ENCODE measurements around the gene TBXAS1. TPM values are rescaled to one million over a fixed set of nuclear protein-coding genes. Genes with fewer than 3 reads are reported as not detected.
A peak's percentile ranks its signal among the peaks of the same experiment; 100 is the strongest.

TBXAS1 gene
- total RNA-seq, 2 donors from 2014 or later = 30.1 to 66.6 TPM

GRCh38 chr7:139860090-139860775 lies 31.2 kb downstream of the TBXAS1 start:
- Histone ChIP-seq H3K27me3 (replicated peaks; ENCODE audit: insufficient read depth) (no peaks in the 10 kb centered on the region), H3K4me1 (ENCODE audit: control insufficient read depth in 1 of 2, low read depth in 2 of 2) (no peaks in the 10 kb centered on the region)

DNA sequence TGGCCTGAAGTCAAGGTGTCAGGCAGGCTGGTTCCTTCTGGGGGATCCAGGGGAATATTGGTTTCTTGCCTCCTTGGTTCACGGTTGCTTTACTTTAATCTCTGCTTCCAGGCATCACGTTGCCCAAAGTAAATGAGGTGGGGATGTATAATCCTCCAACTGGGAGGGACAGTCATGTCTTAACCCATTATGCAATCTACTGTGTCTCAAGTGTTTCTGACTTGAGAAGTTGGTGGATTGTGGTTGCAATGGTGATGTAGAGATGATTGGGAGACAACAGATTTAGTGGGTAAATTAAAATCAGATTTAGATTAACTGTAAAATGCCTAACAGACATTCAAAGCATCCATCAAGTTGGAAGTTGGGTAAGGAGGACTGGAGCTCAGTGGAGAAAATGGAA lies 32.7 kb downstream of the TBXAS1 start:
- no peaks in the 10 kb centered on the region for H3K4me1 ChIP-seq (ENCODE audit: control insufficient read depth in 1 of 2, low read depth in 2 of 2)
- TF ChIP-seq, protein P1, sequence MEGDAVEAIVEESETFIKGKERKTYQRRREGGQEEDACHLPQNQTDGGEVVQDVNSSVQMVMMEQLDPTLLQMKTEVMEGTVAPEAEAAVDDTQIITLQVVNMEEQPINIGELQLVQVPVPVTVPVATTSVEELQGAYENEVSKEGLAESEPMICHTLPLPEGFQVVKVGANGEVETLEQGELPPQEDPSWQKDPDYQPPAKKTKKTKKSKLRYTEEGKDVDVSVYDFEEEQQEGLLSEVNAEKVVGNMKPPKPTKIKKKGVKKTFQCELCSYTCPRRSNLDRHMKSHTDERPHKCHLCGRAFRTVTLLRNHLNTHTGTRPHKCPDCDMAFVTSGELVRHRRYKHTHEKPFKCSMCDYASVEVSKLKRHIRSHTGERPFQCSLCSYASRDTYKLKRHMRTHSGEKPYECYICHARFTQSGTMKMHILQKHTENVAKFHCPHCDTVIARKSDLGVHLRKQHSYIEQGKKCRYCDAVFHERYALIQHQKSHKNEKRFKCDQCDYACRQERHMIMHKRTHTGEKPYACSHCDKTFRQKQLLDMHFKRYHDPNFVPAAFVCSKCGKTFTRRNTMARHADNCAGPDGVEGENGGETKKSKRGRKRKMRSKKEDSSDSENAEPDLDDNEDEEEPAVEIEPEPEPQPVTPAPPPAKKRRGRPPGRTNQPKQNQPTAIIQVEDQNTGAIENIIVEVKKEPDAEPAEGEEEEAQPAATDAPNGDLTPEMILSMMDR (IDR thresholded peaks at IDR 0.05) = no peak
- H3K4me3 ChIP-seq = no peak overlapping the region
- no peaks in the 10 kb centered on the region for H3K27me3 ChIP-seq (replicated peaks; ENCODE audit: insufficient read depth)
- ATAC-seq (ENCODE audit: insufficient number of reproducible peaks, low FRiP score, low read depth) = no peak
- no peaks in the 10 kb centered on the region for H3K36me3 ChIP-seq
- H3K9me3 ChIP-seq = no peaks in the 10 kb centered on the region
- H3K27ac ChIP-seq = no peak overlapping the region
- DNase-seq (ENCODE audit: low spot score) = no peak

More at GRCh38 chr7:139860090-139860775, 31.2 kb downstream of the TBXAS1 start:
- H3K27ac ChIP-seq = peak overlapping the region in 1 of 2 donors; percentile 21
- H3K9me3 ChIP-seq = no peaks in the 10 kb centered on the region
- ATAC-seq (ENCODE audit: insufficient number of reproducible peaks, low FRiP score, low read depth) (no peak), DNase-seq (ENCODE audit: low spot score) (no peak)
- H3K36me3 ChIP-seq = no peaks in the 10 kb centered on the region
- TF ChIP-seq, protein P1 (IDR thresholded peaks at IDR 0.05) = no peak
- H3K4me3 ChIP-seq = no peak overlapping the region

GRCh38 chr7:139866047-139866837 lies 37.2 kb downstream of the TBXAS1 start:
- no peak overlapping the region for H3K4me3 ChIP-seq
- ATAC-seq (ENCODE audit: insufficient number of reproducible peaks, low FRiP score, low read depth) = no peak
- TF ChIP-seq, protein P1 (IDR thresholded peaks at IDR 0.05) = no peak
- H3K9me3 ChIP-seq = no peaks in the 10 kb centered on the region
- no peak overlapping the region for H3K27ac ChIP-seq
- DNase-seq (ENCODE audit: low spot score) = no peak
- no peaks in the 10 kb centered on the region for H3K36me3 ChIP-seq
- no peaks in the 10 kb centered on the region for H3K27me3 ChIP-seq (replicated peaks; ENCODE audit: insufficient read depth)
- H3K4me1 ChIP-seq (ENCODE audit: control insufficient read depth in 1 of 2, low read depth in 2 of 2) = peaks cover 0 to 7% of the 10 kb centered on the region in 2 donors

DNA sequence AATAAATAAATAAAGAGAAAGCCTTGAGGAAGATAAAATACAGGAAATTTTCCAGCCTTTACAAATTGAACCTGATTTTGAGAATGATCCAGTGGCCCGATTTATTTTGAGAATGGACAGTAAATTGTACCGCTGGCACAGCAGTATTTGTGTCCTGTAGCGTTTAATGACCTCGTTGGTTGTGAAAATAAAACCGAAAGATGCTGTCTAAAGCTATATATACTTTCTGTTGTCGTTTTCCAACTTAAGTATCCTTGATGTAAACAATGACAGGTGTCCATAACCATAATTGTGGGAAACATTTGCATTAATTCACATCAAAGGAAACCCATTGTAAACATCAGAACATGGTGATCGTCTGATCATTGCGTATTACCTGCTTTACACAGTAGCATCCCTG lies 38.8 kb downstream of the TBXAS1 start:
- Histone ChIP-seq H3K36me3 (no peaks in the 10 kb centered on the region), H3K4me3 (no peak overlapping the region), H3K27ac (no peak overlapping the region), H3K9me3 (no peaks in the 10 kb centered on the region), H3K4me1 (ENCODE audit: control insufficient read depth in 1 of 2, low read depth in 2 of 2) (peaks cover 0 to 15% of the 10 kb centered on the region in 2 donors), H3K27me3 (replicated peaks; ENCODE audit: insufficient read depth) (no peaks in the 10 kb centered on the region)
- ATAC-seq (ENCODE audit: insufficient number of reproducible peaks, low FRiP score, low read depth) (no peak), DNase-seq (ENCODE audit: low spot score) (no peak)
- TF ChIP-seq, protein P1 (IDR thresholded peaks at IDR 0.05) = no peak

DNA sequence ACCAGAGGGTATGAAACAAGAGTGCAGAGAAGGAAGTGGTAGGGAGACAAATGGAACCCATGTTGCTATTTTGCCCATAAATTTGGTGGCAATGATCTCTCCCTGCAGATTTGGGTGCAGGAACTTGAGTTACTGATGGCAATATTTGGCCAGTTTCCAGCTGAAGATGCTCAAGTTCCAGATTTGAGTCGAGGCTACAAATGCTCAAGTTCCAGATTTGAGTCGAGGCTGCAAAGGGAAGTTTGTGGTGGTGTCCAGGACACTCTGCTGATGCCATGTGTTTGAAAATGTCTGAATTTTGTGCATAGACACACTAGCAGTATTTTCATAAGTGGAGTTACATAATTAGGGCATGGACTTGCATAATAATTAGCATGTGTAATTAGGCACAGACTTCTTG lies 40.8 kb downstream of the TBXAS1 start:
- Histone ChIP-seq H3K27me3 (replicated peaks; ENCODE audit: insufficient read depth) (no peaks in the 10 kb centered on the region), H3K27ac (no peak overlapping the region), H3K4me1 (ENCODE audit: control insufficient read depth in 1 of 2, low read depth in 2 of 2) (peaks cover 0 to 31% of the 10 kb centered on the region in 2 donors), H3K4me3 (no peak overlapping the region), H3K36me3 (no peaks in the 10 kb centered on the region), H3K9me3 (no peaks in the 10 kb centered on the region)
- no peak for DNase-seq (ENCODE audit: low spot score)
- no peak for ATAC-seq (ENCODE audit: insufficient number of reproducible peaks, low FRiP score, low read depth)
- TF ChIP-seq, protein P1 (IDR thresholded peaks at IDR 0.05) = no peak

Data from thoracic aorta (tissue), 2 donors.